ENCODE measurements around the gene MLXIPL.
"Not testable (repeated sequence)": the region's sequence is repeated elsewhere in the genome, so short reads cannot be mapped to it uniquely, and the experiment has no call there.

Gene MLXIPL

DNA sequence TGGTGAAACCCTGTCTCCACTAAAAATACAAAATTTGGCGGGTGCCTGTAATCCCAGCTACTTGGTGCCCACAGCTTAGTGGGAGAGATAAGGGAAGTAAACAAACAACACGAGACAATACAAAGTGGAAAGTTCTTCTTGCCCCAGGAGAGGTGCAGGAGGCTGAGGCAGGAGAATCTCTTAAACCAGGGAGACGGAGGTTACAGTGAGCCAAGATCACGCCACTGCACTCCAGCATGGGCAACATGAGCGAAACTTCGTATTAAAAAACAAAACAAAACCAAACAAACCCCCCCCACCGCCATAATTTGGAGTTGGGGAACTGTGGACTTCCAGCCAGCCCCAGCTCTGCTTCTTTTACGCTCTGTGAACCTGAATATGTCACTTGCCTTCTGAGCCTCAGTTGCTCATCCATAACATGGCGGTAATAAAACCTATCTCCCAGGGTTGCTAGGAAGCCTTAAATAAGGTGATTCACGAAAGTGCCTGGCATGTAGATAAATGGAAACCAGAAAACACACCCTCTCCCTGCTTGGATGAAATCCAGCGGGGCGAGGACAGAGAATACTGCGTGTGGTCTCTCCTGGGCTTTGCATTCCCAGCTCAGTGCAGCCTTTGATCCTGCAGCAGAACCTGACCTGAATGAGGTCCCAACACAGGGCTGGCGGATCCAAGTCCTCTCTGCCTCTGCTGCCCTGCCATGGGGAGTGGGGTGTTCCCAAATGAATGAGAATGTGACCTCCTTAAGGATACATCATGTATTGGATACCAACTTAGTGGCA is 10.2 kb downstream of the MLXIPL start:
- H3K27ac Mint-ChIP-seq = no peak overlapping the region
- H3K4me3 Mint-ChIP-seq = no peak overlapping the region
- no peaks in the 10 kb centered on the region for H3K9me3 Mint-ChIP-seq

DNA sequence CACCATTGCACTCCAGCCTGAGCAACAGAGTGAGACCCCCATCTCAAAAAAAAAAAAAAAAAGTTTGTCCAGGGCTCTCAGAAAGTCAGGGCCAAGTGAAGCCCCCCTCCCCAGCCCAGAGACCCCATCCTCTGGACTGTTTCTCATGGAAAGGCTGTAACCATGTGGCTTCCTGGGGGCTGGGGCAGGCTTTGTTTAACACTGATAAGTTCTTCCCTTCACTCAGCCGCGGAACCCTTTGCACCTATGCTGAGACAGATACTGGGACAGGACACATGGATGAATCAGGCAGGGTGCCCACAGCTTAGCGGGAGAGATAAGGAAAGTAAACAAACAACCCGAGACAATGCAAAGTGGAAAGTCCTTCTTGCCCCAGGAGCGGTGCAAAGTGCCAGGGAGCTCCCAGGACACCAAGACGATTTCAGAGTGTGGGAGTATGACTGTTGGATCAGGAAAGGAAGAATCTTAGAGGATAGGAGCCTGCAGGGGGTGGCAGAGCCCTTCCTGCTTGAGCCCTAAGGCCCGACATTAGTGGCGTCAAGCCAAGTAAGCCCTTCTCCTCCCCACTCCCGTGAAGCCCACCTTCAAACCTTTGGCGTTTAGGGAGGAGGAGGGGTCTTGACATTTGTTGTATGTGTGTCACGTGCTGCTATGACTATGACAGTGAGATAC is 11.6 kb downstream of the MLXIPL start:
- Mint-ChIP-seq H3K9me3 (no peaks in the 10 kb centered on the region), H3K27ac (peak overlapping the region; percentile 11), H3K27me3 (peaks cover 98% of the 10 kb centered on the region), H3K4me3 (no peak overlapping the region), H3K4me1 (ENCODE audit: low read depth) (peaks cover 13% of the 10 kb centered on the region), H3K36me3 (ENCODE audit: low read depth) (no peaks in the 10 kb centered on the region)
- intact Hi-C loops (cut with micrococcal nuclease) = no loop called here

More for the DNA sequence above, 10.2 kb downstream of the MLXIPL start:
- intact Hi-C loops (cut with micrococcal nuclease) = no loop called here
- Mint-ChIP-seq H3K27me3 (peaks cover 98% of the 10 kb centered on the region), H3K36me3 (ENCODE audit: low read depth) (no peaks in the 10 kb centered on the region), H3K4me1 (ENCODE audit: low read depth) (peaks cover 13% of the 10 kb centered on the region)

DNA sequence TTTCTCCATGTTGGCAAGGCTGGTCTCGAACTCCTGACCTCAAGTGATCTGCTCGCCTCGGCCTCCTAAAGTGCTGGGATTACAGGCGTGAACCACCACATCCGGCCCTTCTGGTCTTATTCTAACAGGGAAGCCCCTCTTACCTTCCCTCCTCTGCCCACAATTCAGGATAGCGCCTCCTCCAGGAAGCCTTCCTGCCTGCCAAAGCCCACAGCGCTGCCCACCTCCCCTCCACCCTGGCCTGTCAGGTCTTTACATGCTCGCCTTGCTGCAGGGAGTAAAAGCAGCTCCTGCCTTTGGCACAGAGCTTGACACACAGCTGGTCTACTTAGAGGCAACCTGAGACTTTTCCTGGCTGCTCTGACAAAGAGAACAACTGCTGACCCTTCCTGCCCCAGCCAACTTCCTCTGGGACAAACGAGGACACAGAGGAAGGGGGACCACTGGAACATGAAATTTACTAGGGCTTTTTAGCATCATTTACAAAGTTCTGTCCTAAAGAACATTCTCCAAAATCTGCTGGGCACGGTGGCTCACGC is 13.2 kb downstream of the MLXIPL start:
- Mint-ChIP-seq H3K27ac (no peak overlapping the region), H3K9me3 (no peaks in the 10 kb centered on the region), H3K27me3 (peaks cover 97% of the 10 kb centered on the region), H3K4me3 (no peak overlapping the region), H3K36me3 (ENCODE audit: low read depth) (no peaks in the 10 kb centered on the region), H3K4me1 (ENCODE audit: low read depth) (peaks cover 25% of the 10 kb centered on the region)
- intact Hi-C loops (cut with micrococcal nuclease) = no loop called here

GRCh38 chr7:73610105-73610504 is 14.2 kb downstream of the MLXIPL start:
- Mint-ChIP-seq H3K4me1 (ENCODE audit: low read depth) (peaks cover 25% of the 10 kb centered on the region), H3K9me3 (no peaks in the 10 kb centered on the region), H3K27ac (no peak overlapping the region), H3K4me3 (no peak overlapping the region), H3K27me3 (peaks cover 97% of the 10 kb centered on the region), H3K36me3 (ENCODE audit: low read depth) (no peaks in the 10 kb centered on the region)
- intact Hi-C loops (cut with micrococcal nuclease) = no loop called here

- H3K36me3 Mint-ChIP-seq (ENCODE audit: low read depth); H3K9me3 Mint-ChIP-seq: not testable (repeated sequence)
- H3K27me3 Mint-ChIP-seq = peaks cover 94% of the 10 kb centered on the region
These were observed 16.7 kb downstream of the MLXIPL start for GRCh38 chr7:73607692-73607983.

DNA sequence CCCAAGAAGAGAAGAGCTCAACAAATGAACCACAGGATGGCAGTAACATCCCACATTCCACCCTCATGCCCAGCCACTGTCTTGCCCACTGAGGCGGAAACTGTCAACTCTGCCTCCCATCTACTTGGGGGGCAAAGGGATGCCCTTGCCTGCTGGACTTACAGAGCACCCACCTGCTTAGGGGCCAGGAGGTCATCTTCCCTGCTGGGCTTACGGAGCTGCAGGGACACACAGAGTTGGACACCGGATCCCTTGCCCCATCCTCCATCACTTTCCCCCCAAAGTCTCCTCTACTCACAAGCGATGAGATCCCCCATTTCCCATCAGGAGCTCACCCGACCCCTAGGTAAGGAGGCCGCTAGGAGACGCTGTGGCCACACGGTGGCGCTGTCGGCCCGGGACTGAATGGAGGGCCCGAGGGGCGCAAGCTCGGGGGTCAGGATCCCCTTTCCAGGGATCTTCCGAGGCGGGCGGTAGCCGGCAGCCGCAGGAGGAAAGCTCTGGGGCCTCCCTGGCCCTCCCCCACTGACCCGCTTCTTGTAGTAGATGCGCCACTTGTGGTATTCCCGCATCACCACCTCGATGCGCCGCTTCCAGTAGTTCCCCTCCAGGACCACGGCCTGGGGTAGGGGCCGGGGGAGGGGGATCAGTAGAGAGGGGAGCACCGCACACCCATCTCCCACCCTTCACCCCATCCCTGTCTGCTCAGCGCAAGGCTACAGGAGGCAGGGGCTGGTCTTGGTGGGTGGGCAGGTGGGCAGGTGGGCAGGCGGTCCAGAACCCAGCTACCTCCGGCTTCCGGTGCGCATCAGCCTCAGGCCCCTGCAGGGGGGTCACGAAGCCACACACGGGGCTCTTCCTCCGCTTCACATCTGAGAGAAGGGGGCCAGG is 17.3 kb downstream of the MLXIPL start:
- peaks cover 27% of the 10 kb centered on the region for H3K4me1 Mint-ChIP-seq (ENCODE audit: low read depth)

More at GRCh38 chr7:73607692-73607983, 16.7 kb downstream of the MLXIPL start:
- not testable (repeated sequence) for H3K27ac Mint-ChIP-seq, H3K4me3 Mint-ChIP-seq
- peaks cover 25% of the 10 kb centered on the region for H3K4me1 Mint-ChIP-seq (ENCODE audit: low read depth)
- intact Hi-C loops (cut with micrococcal nuclease) = loop anchor here (1.0 to 5.0 kb wide), 2 partner anchors 60 to 118 kb away; partner anchors contain the start of gene VPS37D

GRCh38 chr7:73605601-73606220 is 18.6 kb downstream of the MLXIPL start:
- Mint-ChIP-seq H3K27ac (no peak overlapping the region), H3K27me3 (peaks cover 87% of the 10 kb centered on the region), H3K9me3 (no peaks in the 10 kb centered on the region), H3K4me3 (no peak overlapping the region), H3K36me3 (ENCODE audit: low read depth) (no peaks in the 10 kb centered on the region), H3K4me1 (ENCODE audit: low read depth) (peaks cover 32% of the 10 kb centered on the region)
- intact Hi-C loops (cut with micrococcal nuclease) = loop anchor here (5.0 kb wide), 1 partner anchor 62 kb away; the partner anchor contains the start of gene VPS37D

More for the DNA sequence above, 17.3 kb downstream of the MLXIPL start:
- Mint-ChIP-seq H3K27ac (no peak overlapping the region), H3K27me3 (peaks cover 93% of the 10 kb centered on the region), H3K9me3 (no peaks in the 10 kb centered on the region), H3K36me3 (ENCODE audit: low read depth) (no peaks in the 10 kb centered on the region), H3K4me3 (no peak overlapping the region)
- intact Hi-C loops (cut with micrococcal nuclease) = loop anchor here (1.0 to 5.0 kb wide), 2 partner anchors 60 to 118 kb away; partner anchors contain the start of gene VPS37D

DNA sequence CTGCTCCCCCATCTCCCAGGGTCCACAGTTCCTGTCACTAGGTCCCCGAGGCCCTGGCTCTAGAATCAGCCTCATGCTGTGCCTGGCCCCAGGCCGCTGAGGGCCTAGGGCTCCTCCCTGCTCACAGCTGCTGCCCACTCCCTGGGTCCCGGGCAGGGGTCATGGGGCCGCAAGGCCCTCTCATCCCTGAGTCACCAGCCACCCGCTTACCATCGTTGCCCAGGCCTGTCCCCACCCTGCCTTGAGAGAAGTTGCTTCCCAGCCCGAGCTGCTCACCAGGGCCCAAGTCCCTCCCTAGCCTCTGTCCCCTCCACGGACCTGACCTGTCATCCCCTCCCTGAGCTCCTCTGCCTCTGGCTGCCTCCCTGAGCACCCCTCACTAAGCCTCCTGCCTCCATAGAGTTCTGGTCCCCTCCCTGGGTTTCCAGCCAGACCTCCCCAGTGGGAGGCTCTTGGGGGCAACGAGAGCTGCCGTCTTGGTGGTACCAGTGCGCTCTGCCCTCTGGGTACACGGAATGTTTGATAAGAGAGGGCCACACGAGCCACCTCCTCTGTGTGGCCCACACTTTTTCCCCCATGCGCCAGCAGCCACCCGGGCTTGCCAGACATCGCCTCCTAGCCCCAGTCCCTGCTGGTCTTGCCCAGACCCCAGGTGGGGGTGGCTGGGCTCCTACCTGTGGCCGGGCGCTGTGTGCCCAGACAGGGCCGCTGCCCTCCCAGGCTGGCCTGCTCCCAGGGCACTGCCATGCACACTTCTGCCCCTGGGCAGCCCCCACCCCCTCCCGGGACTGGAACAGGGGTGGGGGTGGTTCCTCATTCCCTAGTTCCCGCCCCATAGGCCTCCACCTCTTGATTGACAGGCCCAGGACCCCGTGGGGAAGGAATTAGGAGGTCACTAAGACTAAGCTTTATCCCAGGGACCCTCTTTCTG is 21.3 kb downstream of the MLXIPL start:
- Mint-ChIP-seq H3K36me3 (ENCODE audit: low read depth) (no peaks in the 10 kb centered on the region), H3K27me3 (peaks cover 81% of the 10 kb centered on the region), H3K27ac (no peak overlapping the region), H3K4me1 (ENCODE audit: low read depth) (peaks cover 51% of the 10 kb centered on the region), H3K9me3 (no peaks in the 10 kb centered on the region), H3K4me3 (no peak overlapping the region)
- intact Hi-C loops (cut with micrococcal nuclease) = no loop called here

GRCh38 chr7:73599916-73600315 is 24.4 kb downstream of the MLXIPL start:
- no peaks in the 10 kb centered on the region for H3K9me3 Mint-ChIP-seq
- peaks cover 51% of the 10 kb centered on the region for H3K4me1 Mint-ChIP-seq (ENCODE audit: low read depth)
- no peak overlapping the region for H3K4me3 Mint-ChIP-seq
- intact Hi-C loops (cut with micrococcal nuclease) = no loop called here
- peaks cover 83% of the 10 kb centered on the region for H3K27me3 Mint-ChIP-seq
- H3K27ac Mint-ChIP-seq = no peak overlapping the region
- no peaks in the 10 kb centered on the region for H3K36me3 Mint-ChIP-seq (ENCODE audit: low read depth)

DNA sequence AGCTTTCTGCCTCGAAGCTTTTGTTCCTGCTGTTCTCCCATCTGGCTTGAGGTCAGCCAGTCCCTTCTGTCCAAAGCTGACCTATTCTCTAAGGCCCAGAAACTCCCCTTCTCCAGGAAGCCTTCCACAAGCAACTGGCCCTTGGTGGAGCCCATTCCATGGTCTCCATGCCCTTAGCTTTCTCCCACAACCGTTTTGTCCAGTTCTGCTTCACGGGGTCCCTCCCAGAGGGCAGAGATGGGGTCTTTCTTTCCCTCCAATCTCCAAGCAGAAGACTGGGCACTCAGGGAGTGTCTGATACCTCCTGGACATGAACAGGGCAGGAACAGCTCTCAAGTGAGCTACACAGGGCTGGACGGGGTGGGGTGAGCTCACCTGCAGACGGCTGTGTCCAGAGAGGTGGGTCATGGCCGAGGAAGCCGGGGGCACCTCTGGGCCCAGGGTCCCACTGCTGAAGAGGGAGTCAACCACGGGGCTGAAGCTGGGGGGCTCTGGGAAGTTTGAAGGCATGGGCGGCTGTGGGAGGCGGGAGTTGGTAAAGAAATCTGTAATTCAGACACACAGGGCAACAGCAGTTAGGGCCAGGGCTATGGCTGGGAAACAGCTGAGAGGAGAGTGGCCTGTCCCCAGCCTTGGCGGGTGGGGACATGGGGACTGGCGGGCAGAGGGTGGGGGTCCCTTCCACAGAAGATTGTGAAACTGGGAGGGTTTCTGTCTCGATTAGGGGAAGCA is 25.0 kb downstream of the MLXIPL start:
- no peaks in the 10 kb centered on the region for H3K36me3 Mint-ChIP-seq (ENCODE audit: low read depth)
- no peaks in the 10 kb centered on the region for H3K9me3 Mint-ChIP-seq
- H3K27ac Mint-ChIP-seq = no peak overlapping the region
- H3K4me1 Mint-ChIP-seq (ENCODE audit: low read depth) = peaks cover 52% of the 10 kb centered on the region
- no peak overlapping the region for H3K4me3 Mint-ChIP-seq
- intact Hi-C loops (cut with micrococcal nuclease) = no loop called here
- H3K27me3 Mint-ChIP-seq = peaks cover 80% of the 10 kb centered on the region

DNA sequence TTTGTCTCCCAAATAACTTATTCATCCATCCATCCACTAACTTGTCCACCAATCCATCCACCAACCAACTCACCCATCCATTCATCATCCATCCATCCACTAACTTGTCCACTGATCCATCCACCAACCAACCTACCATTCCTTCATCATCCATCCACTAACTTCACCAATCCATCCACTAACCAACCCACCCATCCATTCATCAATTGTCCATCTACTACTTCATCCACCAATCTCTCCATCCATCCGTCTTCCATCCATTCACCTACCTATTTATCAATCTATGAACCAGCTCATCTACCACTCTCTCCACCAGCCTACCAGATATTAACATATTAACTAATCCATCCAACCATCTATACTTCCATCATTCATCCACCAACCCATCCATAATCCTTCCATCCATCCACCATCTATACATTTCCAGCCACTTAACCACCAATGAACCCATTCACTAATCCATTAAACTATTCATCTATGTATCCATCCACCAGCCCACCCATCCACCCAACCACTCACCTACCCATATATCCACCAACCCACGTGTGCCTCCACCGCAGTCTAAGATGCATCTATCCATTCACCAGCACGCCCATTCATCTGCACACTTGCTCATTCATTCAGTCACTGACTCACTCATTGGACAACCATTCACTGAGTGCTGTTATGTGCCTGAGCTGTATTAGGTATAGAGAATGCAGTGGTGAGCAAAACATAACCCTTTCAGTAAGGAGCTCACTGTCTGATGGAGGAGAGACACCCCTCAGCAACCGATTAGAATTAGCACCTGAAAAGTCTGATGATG is 26.1 kb downstream of the MLXIPL start:
- Mint-ChIP-seq H3K27ac (no peak overlapping the region), H3K9me3 (no peaks in the 10 kb centered on the region), H3K27me3 (peaks cover 78% of the 10 kb centered on the region), H3K4me3 (no peak overlapping the region), H3K4me1 (ENCODE audit: low read depth) (peaks cover 58% of the 10 kb centered on the region), H3K36me3 (ENCODE audit: low read depth) (no peaks in the 10 kb centered on the region)
- intact Hi-C loops (cut with micrococcal nuclease) = no loop called here
